Measurements from ENCODE around the gene TM7SF3.

DNA sequence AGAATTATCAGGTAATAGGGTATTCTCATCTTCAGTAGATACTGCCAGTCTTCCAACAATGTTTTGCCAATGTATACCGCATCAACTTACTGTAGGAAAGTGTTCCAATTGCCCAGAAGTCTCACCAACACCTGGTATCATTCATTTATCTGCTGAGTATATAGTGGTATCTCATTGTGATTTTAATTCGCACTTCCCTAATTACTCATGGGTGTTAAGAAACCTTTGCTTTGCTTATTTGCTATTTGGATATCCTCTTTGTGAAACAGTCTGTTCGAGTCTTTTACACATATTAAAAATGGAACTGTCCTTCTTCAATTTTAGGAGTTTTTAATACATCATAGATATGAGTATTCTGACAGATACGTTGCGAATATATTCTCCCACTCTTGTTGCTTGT lies 6.1 kb downstream of the TM7SF3 start:
- TF ChIP-seq CTCF (conservative IDR thresholded peaks at IDR 0.05; ENCODE audit: low read depth, low read length) (no peak), EZH2 (IDR thresholded peaks at IDR 0.05; ENCODE audit: low read length, unreplicated experiment) (no peak), EZH2phosphoT487 (IDR thresholded peaks at IDR 0.05; ENCODE audit: borderline replicate concordance, low read length) (no peak)
